BLaER1 treated with 17β-estradiol and CSF1 and Interleukin-3, amounts not matched to agents 10 nM and 100 nM (cell line): Measurements from ENCODE around the gene CBLN1.

Source experiments
- H3K27ac ChIP-seq, 11 experiments: shearing (Covaris generic); formaldehyde crosslinking; 2 replicates each; pipeline ENCODE4 v1.8.1; 2022
- H3K27me3 ChIP-seq, 11 experiments: shearing (Covaris generic); formaldehyde crosslinking; 2 replicates each; pipeline ENCODE4 v1.8.1; 2022
- H3K36me3 ChIP-seq, 11 experiments: shearing (Covaris generic); formaldehyde crosslinking; 2 replicates each; pipeline ENCODE4 v1.8.1; 2022
- H3K4me1 ChIP-seq, 10 experiments: shearing (Covaris generic); formaldehyde crosslinking; 2 replicates each; pipeline ENCODE4 v1.8.1; 2022
- H3K4me2 ChIP-seq, 11 experiments: shearing (Covaris generic); formaldehyde crosslinking; 2 replicates each; pipeline ENCODE4 v1.8.1; 2022
- H3K4me3 ChIP-seq, 10 experiments: shearing (Covaris generic); formaldehyde crosslinking; 2 replicates each; pipeline ENCODE4 v1.8.1; 2022
- H3K9ac ChIP-seq, 11 experiments: shearing (Covaris generic); formaldehyde crosslinking; 2 replicates each; pipeline ENCODE4 v1.8.1; 2022
- H3K9me3 ChIP-seq, 11 experiments: shearing (Covaris generic); formaldehyde crosslinking; replicated peaks in 1 of 11; 2 replicates each; pipeline ENCODE4 v1.8.1; 2022
- H4K20me1 ChIP-seq, 11 experiments: shearing (Covaris generic); formaldehyde crosslinking; 2 replicates each; pipeline ENCODE4 v1.8.1; 2022
- Cebpa-rat ChIP-seq, 11 experiments: shearing (Covaris generic); IDR thresholded peaks; 2 replicates each; pipeline ENCODE4 v1.8.1; 2022

The CBLN1 gene

GRCh38 chr16:49275050-49275730, 6.4 kb downstream of the CBLN1 start:
- peaks cover 4 to 21% (median 10%) of the 10 kb centered on the region in 11 experiments; a peak in 20 of 22 replicates for H3K9me3 ChIP-seq
- 0 out of 22 replicates have a peak, but pooled peaks cover 0 to 5% (median 0%) of the 10 kb centered on the region in 11 experiments for H4K20me1 ChIP-seq
- TF ChIP-seq Cebpa-rat (IDR thresholded peaks at IDR 0.05), result no peak
- peaks cover 0 to 52% (median 27%) of the 10 kb centered on the region in 11 experiments; a peak in 16 of 22 replicates for H3K27me3 ChIP-seq
- H3K36me3 ChIP-seq, result no peaks in the 10 kb centered on the region
- H3K27ac ChIP-seq, result no peak overlapping the region
- H3K4me2 ChIP-seq, result peak overlapping the region in 5 of 11 experiments; percentile 4 to 41 (median 12); a peak in 3 of 22 replicates
- peaks cover 0 to 8% (median 0%) of the 10 kb centered on the region in 10 experiments; a peak in 3 of 20 replicates for H3K4me1 ChIP-seq
- H3K4me3 ChIP-seq, result no peak overlapping the region
- no peak overlapping the region for H3K9ac ChIP-seq

GRCh38 chr16:49274591-49274990, 7.0 kb downstream of the CBLN1 start:
- Histone ChIP-seq H4K20me1 (0 out of 22 replicates have a peak, but pooled peaks cover 0 to 5% (median 0%) of the 10 kb centered on the region in 11 experiments), H3K27me3 (peaks cover 0 to 46% (median 27%) of the 10 kb centered on the region in 11 experiments; a peak in 16 of 22 replicates), H3K9me3 (peaks cover 0 to 15% (median 4%) of the 10 kb centered on the region in 11 experiments; a peak in 7 of 22 replicates), H3K27ac (no peak overlapping the region), H3K4me1 (peaks cover 0 to 8% (median 0%) of the 10 kb centered on the region in 10 experiments; a peak in 3 of 20 replicates), H3K4me2 (no peak overlapping the region), H3K4me3 (no peak overlapping the region), H3K9ac (no peak overlapping the region), H3K36me3 (no peaks in the 10 kb centered on the region)
- TF ChIP-seq Cebpa-rat (IDR thresholded peaks at IDR 0.05), result no peak

- no peak overlapping the region for H3K9ac ChIP-seq
- peaks cover 0 to 38% (median 22%) of the 10 kb centered on the region in 11 experiments; a peak in 16 of 22 replicates for H3K27me3 ChIP-seq
- no peak overlapping the region for H3K4me2 ChIP-seq
- peaks cover 0 to 8% (median 0%) of the 10 kb centered on the region in 10 experiments; a peak in 3 of 20 replicates for H3K4me1 ChIP-seq
- peaks cover 0 to 10% (median 0%) of the 10 kb centered on the region in 11 experiments; a peak in 4 of 22 replicates for H3K9me3 ChIP-seq
- 0 out of 22 replicates have a peak, but pooled peaks cover 0 to 5% (median 0%) of the 10 kb centered on the region in 11 experiments for H4K20me1 ChIP-seq
- no peaks in the 10 kb centered on the region for H3K36me3 ChIP-seq
- no peak for TF ChIP-seq Cebpa-rat (IDR thresholded peaks at IDR 0.05)
- no peak overlapping the region for H3K4me3 ChIP-seq
- H3K27ac ChIP-seq, result no peak overlapping the region
These were observed 7.9 kb downstream of the CBLN1 start for GRCh38 chr16:49273771-49274170.

GRCh38 chr16:49271363-49271762, 10.3 kb downstream of the CBLN1 start:
- no peak overlapping the region for H3K4me2 ChIP-seq
- TF ChIP-seq Cebpa-rat (IDR thresholded peaks at IDR 0.05), result no peak
- H3K9me3 ChIP-seq, result peaks cover 0 to 6% (median 0%) of the 10 kb centered on the region in 11 experiments; a peak in 1 of 22 replicates
- H3K27me3 ChIP-seq, result peaks cover 0 to 16% (median 0%) of the 10 kb centered on the region in 11 experiments; a peak in 5 of 22 replicates
- no peak overlapping the region for H3K27ac ChIP-seq
- no peak overlapping the region for H3K4me3 ChIP-seq
- no peak overlapping the region for H3K9ac ChIP-seq
- H4K20me1 ChIP-seq, result 0 out of 22 replicates have a peak, but pooled peaks cover 0 to 5% (median 0%) of the 10 kb centered on the region in 11 experiments
- no peaks in the 10 kb centered on the region for H3K36me3 ChIP-seq
- peaks cover 0 to 8% (median 0%) of the 10 kb centered on the region in 10 experiments; a peak in 3 of 20 replicates for H3K4me1 ChIP-seq

- peaks cover 0 to 6% (median 0%) of the 10 kb centered on the region in 11 experiments; a peak in 1 of 22 replicates for H3K9me3 ChIP-seq
- H3K9ac ChIP-seq, result no peak overlapping the region
- no peaks in the 10 kb centered on the region; a peak in 1 of 22 replicates for H3K27me3 ChIP-seq
- TF ChIP-seq Cebpa-rat (IDR thresholded peaks at IDR 0.05), result no peak
- H3K36me3 ChIP-seq, result no peaks in the 10 kb centered on the region
- H3K4me1 ChIP-seq, result no peaks in the 10 kb centered on the region
- H4K20me1 ChIP-seq, result no peaks in the 10 kb centered on the region
- no peak overlapping the region for H3K4me2 ChIP-seq
- no peak overlapping the region for H3K4me3 ChIP-seq
- no peak overlapping the region for H3K27ac ChIP-seq
These were observed 12.4 kb downstream of the CBLN1 start for GRCh38 chr16:49269201-49269600.

GRCh38 chr16:49268667-49269066, 13.0 kb downstream of the CBLN1 start:
- H4K20me1 ChIP-seq, result no peaks in the 10 kb centered on the region
- no peak overlapping the region for H3K9ac ChIP-seq
- no peak overlapping the region for H3K4me3 ChIP-seq
- H3K4me1 ChIP-seq, result no peaks in the 10 kb centered on the region
- H3K9me3 ChIP-seq, result peaks cover 0 to 6% (median 0%) of the 10 kb centered on the region in 11 experiments; a peak in 1 of 22 replicates
- no peaks in the 10 kb centered on the region for H3K27me3 ChIP-seq
- no peak for TF ChIP-seq Cebpa-rat (IDR thresholded peaks at IDR 0.05)
- H3K36me3 ChIP-seq, result no peaks in the 10 kb centered on the region
- H3K27ac ChIP-seq, result no peak overlapping the region
- no peak overlapping the region for H3K4me2 ChIP-seq

GRCh38 chr16:49262501-49262900, 19.1 kb downstream of the CBLN1 start:
- Histone ChIP-seq H3K27me3 (no peaks in the 10 kb centered on the region), H3K4me1 (no peaks in the 10 kb centered on the region), H3K4me3 (no peak overlapping the region), H3K27ac (no peak overlapping the region), H3K36me3 (no peaks in the 10 kb centered on the region), H4K20me1 (no peaks in the 10 kb centered on the region), H3K9ac (no peak overlapping the region), H3K9me3 (no peaks in the 10 kb centered on the region), H3K4me2 (no peak overlapping the region)
- TF ChIP-seq Cebpa-rat (IDR thresholded peaks at IDR 0.05), result no peak

GRCh38 chr16:49261930-49262329, 19.7 kb downstream of the CBLN1 start:
- H3K9ac ChIP-seq, result no peak overlapping the region
- no peaks in the 10 kb centered on the region for H3K27me3 ChIP-seq
- H3K27ac ChIP-seq, result no peak overlapping the region
- no peaks in the 10 kb centered on the region for H3K9me3 ChIP-seq
- no peak overlapping the region for H3K4me3 ChIP-seq
- H3K36me3 ChIP-seq, result no peaks in the 10 kb centered on the region
- no peaks in the 10 kb centered on the region for H3K4me1 ChIP-seq
- no peak for TF ChIP-seq Cebpa-rat (IDR thresholded peaks at IDR 0.05)
- no peak overlapping the region for H3K4me2 ChIP-seq
- H4K20me1 ChIP-seq, result no peaks in the 10 kb centered on the region

GRCh38 chr16:49260956-49261530, 20.6 kb downstream of the CBLN1 start:
- H3K4me3 ChIP-seq, result no peak overlapping the region
- no peaks in the 10 kb centered on the region for H4K20me1 ChIP-seq
- no peaks in the 10 kb centered on the region for H3K9me3 ChIP-seq
- H3K27me3 ChIP-seq, result no peaks in the 10 kb centered on the region
- no peaks in the 10 kb centered on the region for H3K4me1 ChIP-seq
- H3K9ac ChIP-seq, result no peak overlapping the region
- H3K27ac ChIP-seq, result no peak overlapping the region
- no peak for TF ChIP-seq Cebpa-rat (IDR thresholded peaks at IDR 0.05)
- H3K36me3 ChIP-seq, result no peaks in the 10 kb centered on the region
- H3K4me2 ChIP-seq, result no peak overlapping the region
